ENCODE measurements around the gene PRR33.

Gene PRR33

DNA sequence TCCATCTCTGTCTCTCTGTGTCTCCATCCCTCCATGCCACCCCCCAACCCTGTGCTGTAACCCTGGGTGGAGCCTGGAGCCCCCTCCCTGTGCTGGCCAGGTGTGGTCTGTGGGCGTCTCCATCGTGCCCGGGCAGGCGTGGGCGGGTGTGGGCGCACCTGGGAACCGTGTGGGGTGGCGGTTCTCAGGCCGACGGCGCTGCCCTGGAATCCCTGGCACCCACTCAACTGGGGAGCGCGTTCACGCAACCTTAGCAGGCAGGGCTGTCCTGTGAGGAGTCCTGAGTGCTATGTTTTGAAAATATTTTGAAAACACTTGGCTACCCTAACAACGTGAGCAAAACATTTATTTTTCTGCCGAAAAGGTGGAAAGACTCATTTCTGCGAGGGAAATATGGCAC, 32.5 kb upstream of the PRR33 start:
- H3K4me3 ChIP-seq (ENCODE audit: control insufficient read depth, low read depth, low read length), result no peak overlapping the region
- TF ChIP-seq, protein P1, sequence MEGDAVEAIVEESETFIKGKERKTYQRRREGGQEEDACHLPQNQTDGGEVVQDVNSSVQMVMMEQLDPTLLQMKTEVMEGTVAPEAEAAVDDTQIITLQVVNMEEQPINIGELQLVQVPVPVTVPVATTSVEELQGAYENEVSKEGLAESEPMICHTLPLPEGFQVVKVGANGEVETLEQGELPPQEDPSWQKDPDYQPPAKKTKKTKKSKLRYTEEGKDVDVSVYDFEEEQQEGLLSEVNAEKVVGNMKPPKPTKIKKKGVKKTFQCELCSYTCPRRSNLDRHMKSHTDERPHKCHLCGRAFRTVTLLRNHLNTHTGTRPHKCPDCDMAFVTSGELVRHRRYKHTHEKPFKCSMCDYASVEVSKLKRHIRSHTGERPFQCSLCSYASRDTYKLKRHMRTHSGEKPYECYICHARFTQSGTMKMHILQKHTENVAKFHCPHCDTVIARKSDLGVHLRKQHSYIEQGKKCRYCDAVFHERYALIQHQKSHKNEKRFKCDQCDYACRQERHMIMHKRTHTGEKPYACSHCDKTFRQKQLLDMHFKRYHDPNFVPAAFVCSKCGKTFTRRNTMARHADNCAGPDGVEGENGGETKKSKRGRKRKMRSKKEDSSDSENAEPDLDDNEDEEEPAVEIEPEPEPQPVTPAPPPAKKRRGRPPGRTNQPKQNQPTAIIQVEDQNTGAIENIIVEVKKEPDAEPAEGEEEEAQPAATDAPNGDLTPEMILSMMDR (IDR thresholded peaks at IDR 0.05; ENCODE audit: control insufficient read depth, insufficient read depth, low read depth, low read length, missing control alignments), result no peak
- DNase-seq (ENCODE audit: low read depth), result no peak

DNA sequence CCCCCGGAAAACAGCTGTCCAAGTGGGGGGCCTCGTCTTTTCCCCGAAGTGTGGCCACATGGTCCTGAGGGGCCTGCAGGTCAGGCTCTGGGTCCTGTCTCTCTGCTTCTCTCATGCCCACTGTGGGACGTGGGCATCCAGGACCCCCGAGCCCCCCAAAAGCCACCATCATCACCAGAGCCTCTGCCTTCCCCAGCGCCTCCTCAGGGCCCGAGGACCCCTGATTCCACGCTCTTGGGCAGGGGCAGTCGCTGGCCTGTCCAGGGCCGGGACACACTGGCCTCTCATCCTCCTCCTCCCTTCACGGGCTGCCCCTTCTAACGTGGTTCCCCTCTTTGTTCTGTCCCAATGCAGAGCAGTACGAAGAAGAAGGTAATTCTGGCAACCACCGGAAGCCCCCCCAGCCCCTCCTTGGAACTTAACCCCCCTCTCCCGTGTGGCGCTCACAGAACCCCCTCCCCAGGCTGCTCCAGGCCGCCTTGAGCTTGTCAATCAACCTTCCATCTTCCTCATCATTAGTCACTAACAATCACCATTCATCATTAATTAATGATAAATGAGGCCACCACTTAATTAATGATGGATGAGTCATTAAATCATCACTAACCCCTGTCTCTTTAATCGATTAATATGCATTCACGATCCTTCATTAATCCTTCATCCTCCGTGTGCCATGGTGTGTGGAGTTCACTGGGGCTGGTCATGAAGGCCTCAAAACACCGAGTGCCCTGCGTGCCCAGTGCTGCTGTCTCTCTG, 31.7 kb upstream of the PRR33 start:
- H3K4me3 ChIP-seq (ENCODE audit: control insufficient read depth, low read depth, low read length), result no peak overlapping the region
- TF ChIP-seq, protein P1 (IDR thresholded peaks at IDR 0.05; ENCODE audit: control insufficient read depth, insufficient read depth, low read depth, low read length, missing control alignments), result no peak
- DNase-seq (ENCODE audit: low read depth), result no peak

DNA sequence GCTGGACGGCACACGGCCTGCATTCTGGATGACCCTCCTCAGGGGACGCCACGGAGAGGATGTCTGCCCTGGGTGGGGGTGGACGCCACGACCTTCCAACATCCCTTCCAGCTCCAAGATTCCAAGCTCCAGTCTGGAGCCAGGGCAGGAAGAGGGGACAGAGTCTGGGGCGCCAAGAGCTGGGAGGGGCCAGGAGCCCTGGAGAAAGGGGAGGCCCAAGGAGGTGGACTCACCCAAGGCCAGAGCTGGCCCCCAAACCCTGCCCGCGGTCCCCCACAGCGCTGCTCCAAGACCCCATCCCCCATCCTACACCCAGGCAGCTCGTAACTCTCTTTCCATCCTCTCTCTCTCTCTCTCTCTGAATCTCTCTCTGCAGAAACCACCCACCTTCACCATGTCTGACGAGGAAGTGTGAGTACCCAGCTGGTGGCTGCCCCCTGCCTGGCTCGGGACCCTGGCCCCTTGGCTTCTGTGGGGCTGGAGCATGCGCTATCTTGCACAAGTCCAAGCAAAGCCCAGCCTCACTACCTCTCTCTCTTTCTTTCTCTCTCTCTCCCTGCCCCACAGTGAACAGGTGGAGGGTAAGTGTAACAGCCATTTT, 30.9 kb upstream of the PRR33 start:
- no peak for DNase-seq (ENCODE audit: low read depth)
- TF ChIP-seq, protein P1 (IDR thresholded peaks at IDR 0.05; ENCODE audit: control insufficient read depth, insufficient read depth, low read depth, low read length, missing control alignments), result no peak

DNA sequence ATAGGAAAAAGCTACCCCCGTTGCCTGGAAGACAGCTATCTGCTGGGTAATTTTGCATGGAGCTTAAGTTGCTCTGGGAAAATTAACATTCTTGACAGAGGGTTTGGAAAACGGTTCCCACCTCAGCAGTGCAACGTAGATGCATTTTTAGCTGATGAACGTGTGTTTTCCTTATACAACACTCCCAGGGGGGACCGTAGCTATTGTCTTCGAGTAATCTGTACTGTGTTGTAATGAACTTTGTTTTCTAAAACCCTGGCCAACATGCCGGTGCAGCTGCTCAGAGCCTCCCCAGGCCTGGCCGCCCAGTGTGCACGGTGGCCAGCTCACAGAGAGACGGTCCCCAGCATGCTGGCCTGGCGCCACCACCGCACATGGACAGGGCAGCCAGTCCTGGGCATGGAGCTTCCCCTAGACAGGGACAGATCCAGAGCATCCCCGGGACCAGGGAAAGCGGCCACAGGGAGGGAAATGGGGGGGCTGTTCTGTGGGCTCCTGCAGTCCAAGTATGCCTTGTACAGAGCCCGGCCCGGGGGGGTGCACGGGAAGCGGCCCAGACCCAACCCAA, 30.0 kb upstream of the PRR33 start:
- no peak for DNase-seq (ENCODE audit: low read depth)
- TF ChIP-seq, protein P1 (IDR thresholded peaks at IDR 0.05; ENCODE audit: control insufficient read depth, insufficient read depth, low read depth, low read length, missing control alignments), result no peak
- H3K4me3 ChIP-seq (ENCODE audit: control insufficient read depth, low read depth, low read length), result no peak overlapping the region

More for the DNA sequence above, 30.9 kb upstream of the PRR33 start:
- no peak overlapping the region for H3K4me3 ChIP-seq (ENCODE audit: control insufficient read depth, low read depth, low read length)

DNA sequence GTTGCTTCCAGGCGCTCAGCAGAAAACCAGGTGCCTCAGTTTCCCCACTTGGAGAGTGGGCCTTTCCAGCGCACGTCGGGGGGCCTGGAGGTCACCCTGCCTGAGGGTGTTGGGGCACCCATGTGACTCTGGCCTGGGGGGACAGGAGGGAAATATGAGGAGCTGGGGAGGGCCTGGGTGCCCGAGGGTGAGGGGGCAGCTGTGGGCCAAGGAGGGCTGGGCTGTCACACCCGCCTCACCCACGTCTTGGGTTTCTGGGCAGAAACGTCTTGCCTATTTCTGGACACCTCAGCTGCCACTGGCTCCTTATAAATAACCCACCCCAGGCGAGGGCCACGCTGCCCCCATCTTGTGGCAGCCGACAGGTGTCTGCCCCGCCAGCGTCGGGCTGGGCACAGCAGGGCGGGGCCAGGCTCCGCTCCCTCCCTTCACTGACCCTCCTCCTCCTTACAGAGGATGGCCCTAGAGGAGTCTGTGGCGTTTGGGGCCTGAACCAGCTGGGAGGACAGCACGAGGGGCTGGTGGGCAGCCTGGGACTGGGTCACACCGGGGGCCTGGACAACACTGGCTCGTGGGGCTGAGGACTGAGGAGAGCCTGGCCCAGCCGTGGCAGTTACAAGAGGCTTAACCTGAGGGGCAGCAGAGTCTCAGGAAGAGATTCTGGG, 29.3 kb upstream of the PRR33 start:
- H3K4me3 ChIP-seq (ENCODE audit: control insufficient read depth, low read depth, low read length), result no peak overlapping the region
- TF ChIP-seq, protein P1 (IDR thresholded peaks at IDR 0.05; ENCODE audit: control insufficient read depth, insufficient read depth, low read depth, low read length, missing control alignments), result no peak
- DNase-seq (ENCODE audit: low read depth), result no peak

DNA sequence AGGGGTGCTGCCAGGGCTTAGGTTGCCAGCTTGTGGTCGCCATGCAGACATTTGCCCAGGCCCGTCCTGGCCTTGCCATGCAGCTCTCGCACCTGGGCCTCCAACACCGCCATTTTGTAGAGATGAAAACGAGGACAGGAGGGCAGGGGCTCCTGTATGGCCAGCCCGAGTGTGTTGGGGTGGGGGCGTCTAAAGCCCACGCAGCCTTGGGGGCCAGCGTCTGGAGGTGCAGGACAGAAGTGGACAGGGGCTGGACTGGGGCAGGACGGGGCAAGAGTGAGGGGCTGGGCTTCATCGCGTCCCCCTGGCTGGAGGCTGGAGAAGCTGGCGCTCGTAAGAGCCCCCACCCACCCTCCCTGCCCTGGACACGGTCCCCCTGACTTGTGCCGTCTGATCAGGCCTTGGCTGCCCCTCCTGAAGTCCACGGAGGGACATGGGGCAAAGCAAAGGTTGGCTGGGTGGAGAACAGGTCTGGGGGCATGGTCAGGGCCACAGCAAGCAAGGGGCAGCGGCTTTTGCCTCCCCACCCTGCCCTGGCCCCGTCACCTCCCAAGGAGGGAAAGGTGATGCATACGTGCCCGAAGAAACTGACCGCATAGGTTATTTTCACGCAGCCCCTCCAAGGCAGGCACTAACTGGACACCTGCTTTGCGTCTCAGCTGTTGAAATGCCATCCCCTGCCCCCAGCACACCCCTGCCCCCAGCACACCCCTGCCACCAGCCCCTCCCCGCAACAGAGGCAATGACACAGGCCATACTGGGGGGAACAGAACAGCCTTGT, 28.6 kb upstream of the PRR33 start:
- TF ChIP-seq, protein P1 (IDR thresholded peaks at IDR 0.05; ENCODE audit: control insufficient read depth, insufficient read depth, low read depth, low read length, missing control alignments), result no peak
- H3K4me3 ChIP-seq (ENCODE audit: control insufficient read depth, low read depth, low read length), result no peak overlapping the region
- DNase-seq (ENCODE audit: low read depth), result no peak
